ENCODE measurements around the gene ERCC6L2. TPM values are rescaled to one million over a fixed set of nuclear protein-coding genes. Genes with fewer than 3 reads are reported as not detected.

Gene ERCC6L2
- total and polyA plus RNA-seq, 2 of the 8 experiments (the other 6 are each of a cell fraction or from before 2014, with no cell fraction given), result 9.8 to 50.0 TPM

DNA sequence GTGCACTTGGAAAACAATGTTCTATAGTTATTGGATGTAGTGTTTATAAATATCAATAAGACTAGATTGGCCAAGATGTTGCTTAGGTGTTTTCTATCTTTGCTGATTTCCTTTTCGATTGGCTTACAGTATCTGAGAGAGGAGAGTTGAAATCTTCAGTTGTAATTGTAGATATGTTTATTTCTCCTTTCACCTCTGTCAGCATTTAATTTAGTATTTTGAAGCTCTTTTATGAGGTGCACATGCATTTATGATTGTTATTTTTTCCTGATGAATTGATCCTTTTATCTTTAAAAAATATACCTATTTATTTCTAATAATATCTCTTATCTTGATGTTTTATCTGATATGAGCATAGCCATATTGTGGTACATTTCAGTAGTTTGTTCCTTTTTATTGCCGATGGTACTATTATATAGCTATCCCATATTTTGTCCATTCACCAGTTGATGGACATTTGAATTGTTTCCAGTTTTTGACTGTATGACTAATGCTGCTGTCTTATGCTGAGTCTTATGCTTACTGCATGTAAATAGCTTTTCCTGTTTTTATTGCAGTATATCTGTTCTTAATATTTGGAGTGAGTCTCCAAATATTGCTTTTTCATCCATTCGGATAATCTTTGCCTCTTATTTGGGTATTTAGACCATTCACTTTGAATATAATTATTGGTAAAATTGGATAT lies 34.7 kb downstream of the ERCC6L2 start:
- H2BK15ac ChIP-seq (ENCODE audit: low read length), result no peak overlapping the region
- H4K20me1 ChIP-seq (replicated peaks in 1 of 2; ENCODE audit: control insufficient read depth in 1 of 2, insufficient read depth in 2 of 2, low read length in 2 of 2), result peaks cover 0 to 1% of the 10 kb centered on the region in 2 experiments
- no peak for DNase-seq (ENCODE audit: low read depth in 1 of 2, low spot score in 2 of 2)
- no peaks in the 10 kb centered on the region for H3K79me1 ChIP-seq (ENCODE audit: low read depth, low read length)
- no peaks in the 10 kb centered on the region for H3K9me3 ChIP-seq (ENCODE audit: insufficient read depth in 2 of 2, low read depth in 1 of 2, low read length in 1 of 2)
- no peak overlapping the region for H3K18ac ChIP-seq (ENCODE audit: extremely low read depth, low read length)
- no peak overlapping the region for H3K27ac ChIP-seq (ENCODE audit: low read depth, low read length)
- H2AFZ ChIP-seq (ENCODE audit: low read length), result no peak overlapping the region
- H3K27me3 ChIP-seq (replicated peaks in 1 of 4; ENCODE audit: control insufficient read depth in 3 of 4, extremely low read depth in 1 of 4, insufficient read depth in 3 of 4, low read length in 3 of 4), result no peaks in the 10 kb centered on the region
- no peak overlapping the region for H3K23ac ChIP-seq (ENCODE audit: insufficient read length)
- H3K79me2 ChIP-seq (ENCODE audit: control insufficient read depth in 1 of 2, insufficient read depth in 2 of 2, low read length in 2 of 2), result 0 out of 4 replicates have a peak, but pooled peaks cover 0 to 3% of the 10 kb centered on the region in 2 experiments
- no peak overlapping the region for H2BK5ac ChIP-seq (ENCODE audit: low read depth, low read length)
- ChIA-PET CTCF (ENCODE audit: partially characterized antibody) (interaction anchor here (1.2 to 1.5 kb wide), 3 partner anchors 26 to 174 kb away, joined by 3 to 4 read pairs (median 3); no protein-coding TSS in a partner anchor), POLR2A (ENCODE audit: partially characterized antibody) (interaction anchor here (1.0 kb wide), 1 partner anchor 34 kb away, joined by 3 read pairs; no protein-coding TSS in a partner anchor)
- H3K4me3 ChIP-seq (ENCODE audit: extremely low read depth in 1 of 4, insufficient read depth in 2 of 4, low read depth in 3 of 4, low read length in 4 of 4), result no peak overlapping the region
- no peak overlapping the region for H3K9ac ChIP-seq (replicated peaks in 1 of 4; ENCODE audit: extremely low read depth in 1 of 4, low read depth in 3 of 4, low read length in 3 of 4)
- H3K4me2 ChIP-seq (ENCODE audit: insufficient read depth in 1 of 2, low read depth in 2 of 2, low read length in 2 of 2), result no peak overlapping the region
- H4K8ac ChIP-seq (ENCODE audit: extremely low read depth, insufficient read depth, low read length), result no peak overlapping the region
- no peak overlapping the region for H4K5ac ChIP-seq (ENCODE audit: insufficient read length, low read depth, low read length)
- no peak overlapping the region for H3K56ac ChIP-seq (replicated peaks; ENCODE audit: insufficient read length, low read depth, low read length)
- no peak overlapping the region for H2BK120ac ChIP-seq (replicated peaks; ENCODE audit: low read depth, low read length)
- H3K23me2 ChIP-seq (ENCODE audit: low read depth, low read length), result no peaks in the 10 kb centered on the region
- no peak for FAIRE-seq
- H3K4me1 ChIP-seq (replicated peaks in 1 of 4; ENCODE audit: control insufficient read depth in 3 of 4, insufficient read depth in 4 of 4, low read length in 3 of 4), result 0 out of 7 replicates have a peak, but pooled peaks cover 0 to 4% (median 0%) of the 10 kb centered on the region in 4 experiments
- H2BK20ac ChIP-seq (ENCODE audit: low read length), result no peak overlapping the region
- WGBS, 2 experiments (ENCODE audit: extremely low coverage in 1 of 2, insufficient coverage in 1 of 2, insufficient read length in 1 of 2, insufficient replicate concordance in 2 of 2, low coverage in 1 of 2, low lambda C conversion rate in 2 of 2, missing lambda C conversion rate in 1 of 2), result 91% methylated on average over 3 of the region's 3 CpGs; no CpG with 5 or more reads in 1 of the 2 experiments
- H3K36me3 ChIP-seq (ENCODE audit: control insufficient read depth in 2 of 4, insufficient read depth in 4 of 4, low read length in 3 of 4), result peaks cover 0 to 3% (median 0%) of the 10 kb centered on the region in 4 experiments; a peak in 1 of 8 replicates
- H3K14ac ChIP-seq (ENCODE audit: insufficient read length), result no peak overlapping the region
- no peak overlapping the region for H2AK5ac ChIP-seq (ENCODE audit: low read depth, low read length)
- no peak overlapping the region for H2BK12ac ChIP-seq (ENCODE audit: low read depth, low read length)
- H4K91ac ChIP-seq (replicated peaks; ENCODE audit: insufficient read length, low read length), result no peak overlapping the region
- H3K4ac ChIP-seq (replicated peaks; ENCODE audit: insufficient read length, low read depth, low read length), result no peak overlapping the region
- TF ChIP-seq KDM1A (IDR thresholded peaks at IDR 0.05; ENCODE audit: borderline replicate concordance, low read length), result no peak
- TF ChIP-seq EZH2 (IDR thresholded peaks at IDR 0.05; ENCODE audit: low read depth, low read length, severe bottlenecking), result no peak
- TF ChIP-seq YY1 (IDR thresholded peaks at IDR 0.05; ENCODE audit: low read depth, low read length), result no peak
- no peak for TF ChIP-seq HDAC2 (IDR thresholded peaks at IDR 0.05; ENCODE audit: borderline replicate concordance in 1 of 2, low read depth in 2 of 2, low read length in 2 of 2)
- TF ChIP-seq USF2 (IDR thresholded peaks at IDR 0.05; ENCODE audit: low read length), result no peak
- TF ChIP-seq RXRA (IDR thresholded peaks at IDR 0.05; ENCODE audit: insufficient read depth, low read depth, low read length), result no peak
- TF ChIP-seq POU5F1 (IDR thresholded peaks at IDR 0.05; ENCODE audit: low read depth, low read length), result no peak
- TF ChIP-seq EGR1 (IDR thresholded peaks at IDR 0.05; ENCODE audit: borderline replicate concordance, low read depth, low read length), result no peak
- TF ChIP-seq HDAC6 (IDR thresholded peaks at IDR 0.05; ENCODE audit: low read depth, low read length), result no peak
- no peak for TF ChIP-seq BACH1 (IDR thresholded peaks at IDR 0.05; ENCODE audit: low read length)
- no peak for TF ChIP-seq SIX5 (IDR thresholded peaks at IDR 0.05; ENCODE audit: low read depth, low read length)
